Measurements from ENCODE around the gene LAMC2. TPM values are rescaled to one million over a fixed set of nuclear protein-coding genes. Genes with fewer than 3 reads are reported as not detected.

Gene LAMC2
- total and polyA plus RNA-seq, 2 of the 8 experiments (the other 6 are each of a cell fraction or from before 2014, with no cell fraction given), result 4.6 to 12.9 TPM

DNA sequence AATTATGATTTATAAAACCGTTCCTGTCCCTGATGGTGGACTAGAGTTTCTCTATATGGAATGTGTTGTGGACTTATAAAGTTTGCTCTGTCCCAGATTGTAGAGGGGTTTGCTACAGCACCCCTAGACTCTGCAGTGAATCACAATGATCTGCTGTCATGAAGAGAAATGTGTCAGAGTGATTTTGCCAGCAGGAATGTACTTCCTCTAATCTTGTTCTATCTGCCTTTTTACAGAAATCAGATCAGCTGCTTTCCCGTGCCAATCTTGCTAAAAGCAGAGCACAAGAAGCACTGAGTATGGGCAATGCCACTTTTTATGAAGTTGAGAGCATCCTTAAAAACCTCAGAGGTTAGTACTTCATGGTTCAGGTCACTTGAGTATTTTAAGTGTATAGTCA is 52.0 kb downstream of the LAMC2 start:
- H3K4me1 ChIP-seq (replicated peaks in 1 of 4; ENCODE audit: control insufficient read depth in 3 of 4, insufficient read depth in 4 of 4, low read length in 3 of 4), result peaks cover 7 to 12% (median 10%) of the 10 kb centered on the region in 4 experiments; a peak in 6 of 7 replicates
- H4K8ac ChIP-seq (ENCODE audit: extremely low read depth, insufficient read depth, low read length), result no peak overlapping the region
- H3K4me2 ChIP-seq (ENCODE audit: insufficient read depth in 1 of 2, low read depth in 2 of 2, low read length in 2 of 2), result no peak overlapping the region
- 76% methylated on average over 2 of the region's 2 CpGs; no CpG with 5 or more reads in 1 of the 2 experiments for WGBS, 2 experiments (ENCODE audit: extremely low coverage in 1 of 2, insufficient coverage in 1 of 2, insufficient read length in 1 of 2, insufficient replicate concordance in 2 of 2, low coverage in 1 of 2, low lambda C conversion rate in 2 of 2, missing lambda C conversion rate in 1 of 2)
- no peak overlapping the region for H2AFZ ChIP-seq (ENCODE audit: low read length)
- no peak overlapping the region for H3K9ac ChIP-seq (replicated peaks in 1 of 4; ENCODE audit: extremely low read depth in 1 of 4, low read depth in 3 of 4, low read length in 3 of 4)
- no peak overlapping the region for H3K18ac ChIP-seq (ENCODE audit: extremely low read depth, low read length)
- no peak overlapping the region for H2BK5ac ChIP-seq (ENCODE audit: low read depth, low read length)
- H2BK120ac ChIP-seq (replicated peaks; ENCODE audit: low read depth, low read length), result peak overlapping the region; percentile 65
- no peak overlapping the region for H3K4me3 ChIP-seq (ENCODE audit: extremely low read depth in 1 of 4, insufficient read depth in 2 of 4, low read depth in 3 of 4, low read length in 4 of 4)
- POLR2A ChIA-PET (ENCODE audit: partially characterized antibody), result no interaction called here
- no peak for DNase-seq (ENCODE audit: low read depth in 1 of 2, low spot score in 2 of 2)
- no peaks in the 10 kb centered on the region for H3K9me3 ChIP-seq (ENCODE audit: insufficient read depth in 2 of 2, low read depth in 1 of 2, low read length in 1 of 2)
- no peak overlapping the region for H3K23ac ChIP-seq (ENCODE audit: insufficient read length)
- no peak overlapping the region for H4K91ac ChIP-seq (replicated peaks; ENCODE audit: insufficient read length, low read length)
- H3K4ac ChIP-seq (replicated peaks; ENCODE audit: insufficient read length, low read depth, low read length), result no peak overlapping the region
- CTCF ChIA-PET (ENCODE audit: partially characterized antibody), result interaction anchor here (0.9 to 8.7 kb wide), 4 partner anchors 9 to 44 kb away, joined by 3 to 51 read pairs (median 5); no protein-coding TSS in a partner anchor
- H2BK15ac ChIP-seq (ENCODE audit: low read length), result no peak overlapping the region
- peaks cover 0 to 3% (median 0%) of the 10 kb centered on the region in 4 experiments; a peak in 1 of 8 replicates for H3K36me3 ChIP-seq (ENCODE audit: control insufficient read depth in 2 of 4, insufficient read depth in 4 of 4, low read length in 3 of 4)
- H3K14ac ChIP-seq (ENCODE audit: insufficient read length), result no peak overlapping the region
- H3K79me2 ChIP-seq (ENCODE audit: control insufficient read depth in 1 of 2, insufficient read depth in 2 of 2, low read length in 2 of 2), result no peaks in the 10 kb centered on the region
- H2BK20ac ChIP-seq (ENCODE audit: low read length), result no peak overlapping the region
- no peak for FAIRE-seq
- H3K27ac ChIP-seq (ENCODE audit: low read depth, low read length), result no peak overlapping the region
- H4K5ac ChIP-seq (ENCODE audit: insufficient read length, low read depth, low read length), result no peak overlapping the region
- H3K27me3 ChIP-seq (replicated peaks in 1 of 4; ENCODE audit: control insufficient read depth in 3 of 4, extremely low read depth in 1 of 4, insufficient read depth in 3 of 4, low read length in 3 of 4), result no peaks in the 10 kb centered on the region
- H3K79me1 ChIP-seq (ENCODE audit: low read depth, low read length), result no peaks in the 10 kb centered on the region
- H2AK5ac ChIP-seq (ENCODE audit: low read depth, low read length), result no peak overlapping the region
- no peaks in the 10 kb centered on the region; the same call in 1 of the 2 replicates for H3K23me2 ChIP-seq (ENCODE audit: low read depth, low read length)
- H3K56ac ChIP-seq (replicated peaks; ENCODE audit: insufficient read length, low read depth, low read length), result no peak overlapping the region
- no peak overlapping the region for H2BK12ac ChIP-seq (ENCODE audit: low read depth, low read length)
- no peaks in the 10 kb centered on the region for H4K20me1 ChIP-seq (replicated peaks in 1 of 2; ENCODE audit: control insufficient read depth in 1 of 2, insufficient read depth in 2 of 2, low read length in 2 of 2)
- no peak for TF ChIP-seq SP1 (IDR thresholded peaks at IDR 0.05; ENCODE audit: low read depth, low read length)
- TF ChIP-seq CEBPB (IDR thresholded peaks at IDR 0.05; ENCODE audit: low read depth, low read length), result no peak
- no peak for TF ChIP-seq POLR2A (IDR thresholded peaks at IDR 0.05; ENCODE audit: control extremely low read depth in 1 of 2, low read depth in 2 of 2, low read length in 2 of 2)
- TF ChIP-seq KDM4A (IDR thresholded peaks at IDR 0.05; ENCODE audit: low read depth, low read length, severe bottlenecking), result no peak
- TF ChIP-seq RAD21 (IDR thresholded peaks at IDR 0.05 in 1 of 2, conservative IDR thresholded peaks at IDR 0.05 in 1 of 2; ENCODE audit: low read depth in 2 of 2, low read length in 2 of 2), result no peak
- no peak for TF ChIP-seq TAF1 (IDR thresholded peaks at IDR 0.05; ENCODE audit: low read depth, low read length)
- TF ChIP-seq RBBP5 (IDR thresholded peaks at IDR 0.05; ENCODE audit: borderline replicate concordance, low read depth, low read length), result no peak
- no peak for TF ChIP-seq MAFK (IDR thresholded peaks at IDR 0.05; ENCODE audit: low read depth, low read length)
- TF ChIP-seq EZH2 (IDR thresholded peaks at IDR 0.05; ENCODE audit: low read depth, low read length, severe bottlenecking), result no peak
- TF ChIP-seq HDAC6 (IDR thresholded peaks at IDR 0.05; ENCODE audit: low read depth, low read length), result no peak
- no peak for TF ChIP-seq PHF8 (conservative IDR thresholded peaks at IDR 0.05; ENCODE audit: low read depth, low read length)
- TF ChIP-seq SP4 (IDR thresholded peaks at IDR 0.05; ENCODE audit: low read length), result no peak
- no peak for TF ChIP-seq YY1 (IDR thresholded peaks at IDR 0.05; ENCODE audit: low read depth, low read length)
- no peak for TF ChIP-seq TEAD4 (IDR thresholded peaks at IDR 0.05; ENCODE audit: low read depth, low read length)
- no peak for TF ChIP-seq SRF (IDR thresholded peaks at IDR 0.05; ENCODE audit: low read depth, low read length)
- TF ChIP-seq JUN (IDR thresholded peaks at IDR 0.05; ENCODE audit: low read depth, low read length), result no peak
